ENCODE measurements around the gene MAML3. TPM values are rescaled to one million over a fixed set of nuclear protein-coding genes. Genes with fewer than 3 reads are reported as not detected.

MAML3 gene
- total RNA-seq, 2 donors from 2014 or later = 29.2 to 32.2 TPM

DNA sequence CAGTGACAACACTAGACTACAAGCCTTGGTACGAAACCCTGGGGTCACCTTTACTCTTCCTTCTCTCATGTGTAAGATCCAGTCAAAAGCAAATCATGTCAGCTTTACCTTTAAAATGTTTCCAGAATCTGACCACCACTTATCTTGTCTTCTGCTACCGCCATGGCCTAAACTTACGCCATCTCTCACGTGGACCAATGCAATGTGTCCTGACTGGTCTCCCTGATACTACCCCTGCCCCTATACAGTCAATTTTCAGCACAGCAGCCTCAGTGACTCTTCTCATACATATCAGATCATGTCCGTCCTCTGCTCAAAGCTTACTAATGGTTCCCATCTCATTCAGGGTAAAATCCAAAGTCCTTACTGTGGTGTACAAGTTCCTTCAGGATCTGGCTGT is 15.0 kb upstream of the MAML3 start:
- Mint-ChIP-seq H3K9me3 (no peaks in the 10 kb centered on the region), H3K4me1 (peaks cover 9% of the 10 kb centered on the region), H3K36me3 (ENCODE audit: low read depth) (no peaks in the 10 kb centered on the region), H3K4me3 (no peak overlapping the region), H3K27ac (no peak overlapping the region), H3K27me3 (ENCODE audit: insufficient read depth) (no peaks in the 10 kb centered on the region)
- WGBS, 2 experiments (ENCODE audit: insufficient coverage in 1 of 2, insufficient read length in 1 of 2) = 95 to 100% methylated on average over 5 of the region's 5 CpGs
- Histone ChIP-seq H3K4me3 (ENCODE audit: low read length) (no peak overlapping the region), H3K27me3 (ENCODE audit: control insufficient read depth, insufficient read depth, low read length, poor library complexity, severe bottlenecking) (no peaks in the 10 kb centered on the region), H3K9me3 (ENCODE audit: control insufficient read depth, low read length) (no peaks in the 10 kb centered on the region), H3K36me3 (ENCODE audit: control insufficient read depth, insufficient read depth, low read length) (no peaks in the 10 kb centered on the region), H3K4me1 (ENCODE audit: control insufficient read depth, insufficient read depth, low read length) (no peaks in the 10 kb centered on the region), H3K27ac (ENCODE audit: low read depth, low read length) (no peak overlapping the region), H3K9ac (ENCODE audit: extremely low read depth, low read length, poor library complexity, severe bottlenecking) (no peak overlapping the region)
- DNase-seq = no peak
- TF ChIP-seq, protein P1, sequence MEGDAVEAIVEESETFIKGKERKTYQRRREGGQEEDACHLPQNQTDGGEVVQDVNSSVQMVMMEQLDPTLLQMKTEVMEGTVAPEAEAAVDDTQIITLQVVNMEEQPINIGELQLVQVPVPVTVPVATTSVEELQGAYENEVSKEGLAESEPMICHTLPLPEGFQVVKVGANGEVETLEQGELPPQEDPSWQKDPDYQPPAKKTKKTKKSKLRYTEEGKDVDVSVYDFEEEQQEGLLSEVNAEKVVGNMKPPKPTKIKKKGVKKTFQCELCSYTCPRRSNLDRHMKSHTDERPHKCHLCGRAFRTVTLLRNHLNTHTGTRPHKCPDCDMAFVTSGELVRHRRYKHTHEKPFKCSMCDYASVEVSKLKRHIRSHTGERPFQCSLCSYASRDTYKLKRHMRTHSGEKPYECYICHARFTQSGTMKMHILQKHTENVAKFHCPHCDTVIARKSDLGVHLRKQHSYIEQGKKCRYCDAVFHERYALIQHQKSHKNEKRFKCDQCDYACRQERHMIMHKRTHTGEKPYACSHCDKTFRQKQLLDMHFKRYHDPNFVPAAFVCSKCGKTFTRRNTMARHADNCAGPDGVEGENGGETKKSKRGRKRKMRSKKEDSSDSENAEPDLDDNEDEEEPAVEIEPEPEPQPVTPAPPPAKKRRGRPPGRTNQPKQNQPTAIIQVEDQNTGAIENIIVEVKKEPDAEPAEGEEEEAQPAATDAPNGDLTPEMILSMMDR (conservative IDR thresholded peaks at IDR 0.05) = no peak

GRCh38 chr4:140168474-140168873 is 14.5 kb upstream of the MAML3 start:
- WGBS, 2 experiments (ENCODE audit: insufficient coverage in 1 of 2, insufficient read length in 1 of 2) = 90 to 100% methylated on average over 1 of the region's 1 CpG
- Histone ChIP-seq H3K9me3 (ENCODE audit: control insufficient read depth, low read length) (no peaks in the 10 kb centered on the region), H3K4me3 (ENCODE audit: low read length) (peak overlapping the region; percentile 18), H3K9ac (ENCODE audit: extremely low read depth, low read length, poor library complexity, severe bottlenecking) (no peak overlapping the region), H3K36me3 (ENCODE audit: control insufficient read depth, insufficient read depth, low read length) (no peaks in the 10 kb centered on the region), H3K4me1 (ENCODE audit: control insufficient read depth, insufficient read depth, low read length) (no peaks in the 10 kb centered on the region), H3K27me3 (ENCODE audit: control insufficient read depth, insufficient read depth, low read length, poor library complexity, severe bottlenecking) (no peaks in the 10 kb centered on the region), H3K27ac (ENCODE audit: low read depth, low read length) (no peak overlapping the region)
- no peaks in the 10 kb centered on the region for H3K36me3 Mint-ChIP-seq (ENCODE audit: low read depth)
- H3K4me1 Mint-ChIP-seq = peaks cover 9% of the 10 kb centered on the region
- no peak overlapping the region for H3K4me3 Mint-ChIP-seq
- no peaks in the 10 kb centered on the region for H3K9me3 Mint-ChIP-seq
- H3K27ac Mint-ChIP-seq = no peak overlapping the region
- peak; percentile 53 for DNase-seq
- H3K27me3 Mint-ChIP-seq (ENCODE audit: insufficient read depth) = no peaks in the 10 kb centered on the region
- TF ChIP-seq, protein P1 (conservative IDR thresholded peaks at IDR 0.05) = no peak

DNA sequence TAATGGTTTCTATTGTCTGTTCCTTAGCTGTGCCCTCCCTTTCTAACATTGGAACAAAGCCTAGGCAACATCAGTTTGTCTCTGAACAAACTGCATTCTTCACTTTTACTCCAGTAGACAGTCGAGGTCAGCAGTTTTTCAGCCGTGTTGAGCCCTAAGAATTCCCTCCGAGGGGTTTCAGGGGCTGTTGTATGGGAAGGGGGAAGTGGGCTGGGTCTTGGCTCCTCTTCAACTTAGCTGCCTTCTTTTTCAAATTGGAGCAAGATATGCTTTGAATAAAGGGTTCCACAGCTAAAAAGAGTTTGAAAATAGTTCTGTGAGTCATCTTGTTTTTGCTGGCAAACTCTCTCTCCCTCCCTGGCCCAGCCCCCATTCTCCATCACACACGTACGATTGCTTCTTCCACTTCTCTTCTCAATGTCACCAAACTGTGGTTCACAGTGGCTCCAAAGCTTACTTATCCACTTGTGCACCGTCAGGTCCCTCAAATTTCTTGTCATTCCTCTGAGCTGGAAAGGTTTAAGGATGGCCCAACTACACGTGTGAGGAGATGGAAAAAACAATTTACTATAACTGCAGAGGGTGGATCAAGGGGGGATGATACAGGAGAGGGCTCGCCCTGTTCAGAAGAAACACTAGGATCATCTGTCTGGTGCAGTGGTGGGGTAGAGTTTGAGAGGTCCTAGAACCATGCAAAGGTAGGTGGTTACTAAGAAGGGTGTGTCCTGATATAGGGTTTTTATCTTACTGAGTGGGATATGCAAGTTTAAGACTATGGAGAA is 9.2 kb upstream of the MAML3 start:
- Mint-ChIP-seq H3K36me3 (ENCODE audit: low read depth) (no peaks in the 10 kb centered on the region), H3K4me1 (peaks cover 3% of the 10 kb centered on the region), H3K9me3 (peaks cover 10% of the 10 kb centered on the region), H3K27ac (no peak overlapping the region), H3K4me3 (no peak overlapping the region), H3K27me3 (ENCODE audit: insufficient read depth) (no peaks in the 10 kb centered on the region)
- H3K4me1 ChIP-seq (ENCODE audit: control insufficient read depth, insufficient read depth, low read length) = no peaks in the 10 kb centered on the region
- H3K9me3 ChIP-seq (ENCODE audit: control insufficient read depth, low read length) = peaks cover 6% of the 10 kb centered on the region
- TF ChIP-seq, protein P1 (conservative IDR thresholded peaks at IDR 0.05) = no peak
- no peak overlapping the region for H3K27ac ChIP-seq (ENCODE audit: low read depth, low read length)
- no peak overlapping the region for H3K9ac ChIP-seq (ENCODE audit: extremely low read depth, low read length, poor library complexity, severe bottlenecking)
- no peak overlapping the region for H3K4me3 ChIP-seq (ENCODE audit: low read length)
- DNase-seq = no peak
- H3K36me3 ChIP-seq (ENCODE audit: control insufficient read depth, insufficient read depth, low read length) = no peaks in the 10 kb centered on the region
- H3K27me3 ChIP-seq (ENCODE audit: control insufficient read depth, insufficient read depth, low read length, poor library complexity, severe bottlenecking) = no peaks in the 10 kb centered on the region
- WGBS, 2 experiments (ENCODE audit: insufficient coverage in 1 of 2, insufficient read length in 1 of 2) = 80 to 93% methylated on average over 3 to 8 of the region's 8 CpGs
